GM19035 (cell line): Measurements from ENCODE around the gene CRYGN.

Experiments
- ATAC-seq: cut with Tn5 transposase; IDR thresholded peaks from one replicate; pipeline ENCODE4 v1.9.1; 2021; ENCODE audit not compliant: unreplicated experiment

The CRYGN gene

DNA sequence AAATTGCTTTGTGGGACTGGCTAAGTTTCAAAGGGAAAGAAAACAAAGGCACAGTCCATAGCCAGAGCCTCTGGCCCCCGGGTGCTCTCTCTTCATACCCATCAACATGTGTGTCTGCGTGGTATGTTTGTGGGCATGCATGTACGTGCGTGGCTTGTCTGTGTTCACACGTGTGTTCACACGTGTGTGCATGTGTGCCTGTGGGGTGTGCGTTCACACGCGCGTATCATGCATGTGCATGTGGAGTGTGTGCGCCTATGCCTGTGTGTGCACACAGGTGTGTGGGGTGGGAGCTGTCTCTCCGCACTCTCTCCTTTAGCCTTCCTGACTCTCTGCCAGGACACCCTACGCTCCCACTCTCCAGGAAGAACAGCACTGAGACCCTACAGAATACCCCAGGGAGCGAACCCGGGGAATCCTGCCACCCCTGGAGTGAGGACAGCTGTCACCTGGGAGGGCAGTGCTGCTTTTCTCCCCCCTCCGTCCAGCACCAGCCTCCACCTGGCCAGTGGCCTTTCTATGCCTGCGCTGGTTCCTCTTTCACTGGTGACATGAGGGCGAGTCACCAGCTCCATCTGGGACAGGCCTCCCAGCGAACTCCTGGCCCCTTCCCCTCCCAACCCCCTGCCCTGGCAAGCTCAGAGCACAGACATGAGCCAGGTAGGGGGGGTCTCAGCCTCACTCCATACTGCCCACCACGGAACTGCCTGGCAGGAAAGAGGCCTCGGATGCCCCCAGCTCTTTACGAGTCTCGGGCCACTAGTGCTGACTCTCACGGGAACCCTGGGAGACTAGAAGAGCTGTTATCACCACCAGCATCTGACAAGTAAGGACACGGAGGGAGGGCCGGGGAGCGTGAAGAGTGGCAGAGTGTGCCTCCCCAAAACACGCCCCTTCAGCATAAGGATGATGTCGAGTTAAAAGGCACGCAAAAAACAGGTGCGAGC lies 46.6 kb downstream of the CRYGN start:
- no peak for ATAC-seq

DNA sequence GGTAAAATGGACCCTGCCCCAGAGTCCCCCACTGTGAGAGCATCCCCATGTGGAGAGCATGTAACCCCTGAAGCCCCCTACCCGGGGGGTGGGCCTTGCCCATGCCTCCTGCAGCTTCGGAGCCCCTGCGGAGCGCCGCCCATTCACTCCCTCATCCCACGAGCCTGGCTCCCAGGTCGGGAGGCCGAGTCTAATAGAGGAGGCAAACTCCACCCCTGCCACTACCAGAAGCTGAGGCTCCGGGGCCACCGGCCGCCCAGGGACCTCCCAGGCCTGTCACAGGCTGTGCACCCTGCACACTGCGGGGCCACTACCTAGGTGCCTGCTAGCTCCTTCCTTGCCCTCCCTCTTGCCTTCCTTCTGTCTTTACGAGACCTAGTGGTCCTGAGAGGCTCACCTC lies 47.5 kb downstream of the CRYGN start:
- ATAC-seq = no peak

DNA sequence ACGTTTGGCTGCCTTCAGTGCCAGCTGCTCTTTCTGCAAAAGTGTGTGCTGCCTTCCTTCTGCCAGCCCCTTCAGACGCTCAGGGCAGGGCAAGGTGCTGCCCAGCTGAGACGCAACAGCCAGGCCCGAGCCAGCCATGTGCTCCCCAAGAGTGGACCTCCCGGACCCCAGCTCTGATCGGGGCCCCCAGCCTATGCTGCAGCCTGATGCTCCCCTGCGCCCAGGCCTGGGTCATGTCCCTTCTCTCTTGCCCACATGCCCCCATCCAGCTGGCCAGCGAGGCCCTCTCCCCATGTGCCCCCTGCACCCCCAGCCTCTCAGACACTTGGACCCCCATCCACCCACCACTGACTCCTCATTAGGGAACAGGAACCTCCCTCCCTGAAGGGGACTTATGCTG lies 47.9 kb downstream of the CRYGN start:
- ATAC-seq = no peak

DNA sequence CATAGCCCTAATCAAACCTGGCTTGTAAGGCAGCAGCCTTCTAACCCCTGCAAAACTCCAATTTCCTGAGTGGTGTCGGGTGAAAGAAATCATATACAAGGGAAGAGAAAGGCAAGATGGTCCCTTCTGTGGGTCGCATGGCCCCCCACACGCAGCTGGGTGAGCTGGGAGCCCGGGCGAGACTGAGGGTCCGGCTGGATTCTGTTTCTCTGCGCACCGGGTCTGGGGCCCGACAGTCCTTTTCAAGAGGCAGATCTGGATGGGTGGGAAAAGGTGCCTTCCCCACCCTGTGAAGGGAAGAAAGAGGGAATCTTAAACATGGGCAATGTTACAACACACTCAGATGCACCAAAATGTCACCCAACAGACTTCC lies 48.6 kb downstream of the CRYGN start:
- no peak for ATAC-seq

DNA sequence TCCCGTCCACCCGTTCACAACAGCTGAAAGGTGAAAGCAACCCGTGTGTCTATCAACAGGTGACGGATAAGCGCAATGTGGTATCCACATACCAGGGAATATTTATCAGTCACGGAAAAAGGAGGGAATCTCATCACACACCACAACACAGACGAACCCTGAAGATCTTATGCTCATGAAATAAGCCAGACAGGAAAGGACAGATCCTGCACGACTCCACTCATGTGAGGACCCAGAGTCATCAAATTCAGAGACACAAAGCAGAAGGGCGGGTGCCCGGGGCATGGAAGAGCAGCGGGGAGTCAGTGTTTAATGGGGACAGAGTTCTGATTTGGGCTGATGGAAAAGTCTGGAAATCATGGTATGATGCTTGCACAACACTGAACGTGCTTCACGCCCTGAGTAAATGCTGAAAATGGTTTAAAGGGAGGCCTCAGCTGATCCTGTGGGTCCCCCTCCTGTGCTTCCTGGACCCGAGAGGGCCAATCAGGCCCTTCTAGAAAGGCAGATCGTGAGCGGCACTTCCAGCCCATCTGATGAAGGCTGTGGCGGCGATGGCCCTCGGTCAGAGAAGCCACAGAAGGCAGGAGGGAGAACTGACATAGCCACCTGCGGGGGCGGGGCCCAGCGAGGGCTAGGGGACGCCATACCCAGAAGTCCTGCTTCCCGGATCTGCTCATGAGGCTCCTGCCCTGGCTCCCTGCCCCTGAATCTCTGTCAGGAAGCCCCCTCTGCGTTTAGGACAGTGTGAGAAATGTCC lies 49.2 kb downstream of the CRYGN start:
- ATAC-seq = no peak

DNA sequence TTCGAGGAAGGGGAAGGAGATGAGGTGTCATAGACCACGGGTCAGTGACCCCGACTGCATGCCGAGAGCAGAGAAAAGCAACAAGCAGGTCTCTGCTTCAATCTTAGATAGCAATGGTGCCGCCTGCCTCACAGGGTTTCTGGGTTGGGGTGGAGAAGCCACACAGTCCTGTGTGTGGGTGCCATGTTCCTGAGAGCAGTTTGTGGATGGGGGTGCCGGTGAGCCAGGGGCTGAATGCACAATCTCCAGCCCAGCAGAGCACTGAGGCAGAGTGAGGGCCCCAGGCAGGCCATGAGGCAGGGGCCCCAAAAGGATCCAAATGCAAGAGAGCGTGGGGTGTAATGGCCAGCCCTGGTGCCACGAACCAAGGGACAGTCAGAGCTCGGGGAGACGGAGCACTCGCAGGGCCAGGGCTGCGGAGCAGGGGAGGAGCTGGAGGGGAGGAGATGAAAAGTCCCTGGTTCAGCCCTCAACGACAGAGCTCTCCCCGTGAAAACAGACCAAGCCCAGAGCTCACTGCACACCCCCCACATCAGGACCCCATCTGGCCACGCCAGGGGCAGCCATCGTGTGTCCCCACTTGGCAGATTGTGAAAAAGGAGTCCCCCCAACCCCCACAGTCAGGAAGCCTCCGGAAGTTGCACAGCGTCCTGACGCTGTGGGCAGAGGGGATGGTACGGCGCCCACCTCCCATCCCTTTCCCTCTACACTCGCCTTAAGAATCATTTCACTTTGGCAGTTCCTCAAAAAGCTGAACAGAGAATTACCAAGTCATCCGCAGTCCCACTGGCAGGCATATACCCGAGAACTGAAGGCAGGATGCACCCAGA lies 50.0 kb downstream of the CRYGN start:
- no peak for ATAC-seq

DNA sequence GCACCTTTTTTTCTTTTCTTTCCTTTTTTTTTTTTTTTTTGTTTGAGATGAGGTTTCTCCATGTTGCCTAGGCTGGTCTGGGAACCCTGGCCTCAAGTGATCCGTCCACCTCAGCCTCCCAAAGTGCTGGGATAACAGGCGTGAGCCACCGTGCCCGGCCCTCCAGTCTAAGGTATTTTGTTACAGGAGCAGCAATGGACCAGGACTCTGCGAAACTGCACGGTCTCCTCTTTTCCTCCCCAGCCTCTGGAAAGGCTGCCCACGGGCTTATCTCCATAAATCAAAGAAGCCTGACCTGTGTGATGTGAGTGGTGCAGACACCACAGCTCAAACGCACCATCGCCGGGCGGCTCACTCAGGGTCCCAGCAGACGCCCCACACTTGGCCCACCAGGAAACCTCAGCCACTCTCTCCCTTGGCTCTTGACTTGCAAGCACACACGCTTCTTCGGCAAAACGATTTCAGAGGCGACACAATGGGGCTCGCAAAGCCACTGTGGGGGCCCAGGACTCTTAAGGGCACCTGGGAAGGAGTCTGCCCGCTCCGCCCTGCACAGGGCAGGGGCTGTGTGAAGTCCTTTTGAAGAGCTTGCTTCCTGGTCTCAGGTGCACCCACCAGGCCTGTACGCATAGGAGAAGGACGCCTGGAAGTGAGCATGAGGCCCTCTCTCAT lies 50.7 kb downstream of the CRYGN start:
- no peak for ATAC-seq

DNA sequence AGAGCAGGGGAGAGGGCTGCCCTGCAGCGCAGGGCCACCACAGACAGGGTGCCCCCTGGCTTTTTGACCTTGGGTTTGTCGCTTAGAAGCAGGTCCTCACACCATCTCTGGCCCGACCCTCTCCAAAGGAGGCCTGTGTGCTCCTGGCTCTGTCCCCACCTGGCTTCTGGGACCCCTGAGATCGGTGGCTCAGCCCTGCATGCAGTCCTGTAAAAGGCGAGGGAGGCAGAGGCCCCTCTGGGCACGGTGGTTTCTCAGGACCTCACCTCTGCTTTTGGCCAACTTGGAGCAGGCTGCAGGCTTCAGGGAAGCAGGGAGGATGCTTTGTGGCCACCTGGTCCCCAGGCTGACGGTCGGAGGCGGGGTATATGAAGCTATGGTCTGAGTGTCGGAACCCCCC lies 51.5 kb downstream of the CRYGN start:
- no peak for ATAC-seq

DNA sequence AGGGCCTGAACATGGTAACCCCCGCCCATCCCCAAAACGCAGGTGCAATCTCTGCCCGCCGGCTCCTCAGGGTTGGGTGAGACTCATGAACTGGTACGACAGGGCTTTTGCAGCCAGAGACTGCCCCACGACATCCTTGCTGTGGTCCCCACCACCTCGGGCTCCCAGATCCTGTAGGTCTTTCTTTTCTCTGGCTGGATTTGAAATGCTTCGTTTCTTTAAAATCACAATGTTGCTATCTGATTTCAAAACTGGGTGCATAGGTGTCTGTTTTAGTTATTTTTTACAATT lies 52.0 kb downstream of the CRYGN start:
- no peak for ATAC-seq

DNA sequence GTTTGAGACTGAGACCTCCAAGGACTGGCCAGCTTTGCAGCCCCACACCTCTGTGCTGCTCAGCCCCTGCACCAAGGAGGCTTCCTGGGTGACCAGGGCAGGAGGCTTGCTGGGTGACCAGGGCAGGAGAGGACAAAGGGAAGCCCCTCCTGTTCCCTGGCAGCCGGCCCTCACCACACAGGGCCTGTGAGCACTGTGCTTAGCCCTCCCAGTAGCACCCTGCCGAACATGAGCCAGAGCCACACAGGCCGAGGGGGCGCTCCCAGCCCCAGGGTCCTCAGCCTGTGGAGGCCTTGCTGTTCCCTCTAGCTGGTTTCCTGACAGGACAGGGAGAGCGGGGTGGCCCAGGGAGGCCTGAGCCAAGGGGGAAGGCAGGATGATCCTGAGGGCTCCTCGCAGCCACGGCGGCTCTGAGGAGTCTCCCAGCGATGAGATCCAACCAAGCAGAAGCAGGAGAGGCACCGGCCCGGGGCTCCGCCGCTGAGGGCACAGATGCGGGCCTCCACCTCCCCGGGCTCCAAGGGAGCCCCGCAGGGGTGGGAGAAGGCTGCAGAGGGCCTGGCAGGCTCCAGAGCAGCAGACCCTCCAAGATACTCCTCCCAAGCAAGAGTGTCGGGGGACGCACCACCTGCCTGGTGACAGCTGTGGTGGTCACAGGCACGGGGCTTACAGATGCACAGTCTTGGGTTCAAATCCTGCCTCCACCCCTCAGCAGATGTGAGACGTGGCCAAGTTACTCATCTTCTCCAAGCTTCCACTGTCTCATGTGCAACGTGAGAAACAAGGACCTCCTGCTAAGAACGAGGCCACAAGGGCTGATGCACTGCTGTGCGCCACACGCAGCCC lies 52.6 kb downstream of the CRYGN start:
- ATAC-seq = no peak

DNA sequence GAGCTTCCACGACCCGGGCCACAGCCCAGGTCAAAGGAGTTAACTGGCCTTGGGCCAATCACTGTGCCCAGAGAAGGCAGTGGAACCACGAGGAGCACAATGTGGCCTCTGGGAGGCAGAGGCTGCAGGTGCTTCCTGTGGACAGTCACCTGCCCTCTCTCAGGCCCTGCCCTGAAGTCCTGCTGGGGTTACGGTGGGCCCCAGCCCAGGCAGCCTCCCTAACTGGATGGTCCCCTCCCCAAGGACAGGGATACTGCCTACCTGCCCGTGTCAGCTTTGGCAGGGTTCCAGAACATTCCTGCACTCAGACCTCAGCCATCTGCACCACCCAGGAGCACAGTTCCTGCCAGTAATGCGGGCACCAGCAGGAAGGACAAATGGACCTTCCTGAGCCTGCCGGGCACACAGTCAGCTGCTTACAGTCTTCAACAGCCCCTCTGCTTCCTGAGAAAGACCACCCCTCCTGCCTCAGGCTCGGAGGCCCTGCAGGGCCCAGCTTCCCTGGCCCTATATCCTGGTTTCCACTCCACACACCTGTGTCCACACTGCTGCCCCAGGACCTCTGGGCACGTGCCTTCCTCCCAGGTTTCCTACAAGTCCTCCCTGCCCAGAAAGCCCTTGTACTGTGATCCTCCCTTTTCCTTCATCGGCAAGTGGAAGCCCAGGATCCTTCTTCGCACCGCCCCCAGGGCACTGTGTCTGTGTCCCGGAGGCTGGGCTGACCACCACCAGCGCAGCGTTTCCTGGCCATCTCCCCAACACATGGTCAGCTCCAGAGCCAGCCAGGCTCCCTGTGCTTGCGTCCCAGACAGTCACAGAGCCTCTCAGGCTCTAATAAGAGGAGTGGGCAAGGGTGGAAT lies 53.4 kb downstream of the CRYGN start:
- ATAC-seq = no peak

DNA sequence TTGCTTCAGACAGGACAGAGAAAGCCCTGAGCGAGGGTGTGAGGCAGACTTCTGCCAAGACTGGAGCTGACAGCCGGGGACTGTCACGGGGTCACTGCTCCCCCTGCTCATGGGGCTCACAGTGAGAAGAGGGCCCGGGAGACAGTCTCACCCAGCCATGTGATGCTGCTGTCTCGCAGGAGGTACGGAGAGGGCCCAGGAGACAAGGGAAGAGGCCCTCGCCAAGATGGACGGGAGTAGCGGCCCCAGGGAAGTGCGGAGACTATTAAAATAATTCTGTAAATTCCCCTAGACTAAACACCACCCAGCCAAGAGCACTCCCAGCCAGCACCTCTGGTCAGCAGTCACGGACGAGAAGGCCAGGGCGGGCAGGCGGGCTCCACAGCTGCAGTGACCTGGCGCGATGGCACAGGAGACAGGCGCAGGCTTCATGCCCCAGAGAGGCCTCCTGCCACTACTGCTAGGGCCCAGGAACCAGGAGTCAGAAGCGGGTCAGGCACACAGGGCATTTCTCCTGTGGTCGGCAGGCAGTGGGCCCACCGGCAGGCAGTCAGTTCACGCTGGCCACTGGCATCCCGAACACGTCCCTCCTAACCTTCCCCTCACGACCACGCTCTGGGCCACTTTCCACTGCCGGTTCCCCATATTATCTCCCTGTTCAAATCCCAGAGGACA lies 54.2 kb downstream of the CRYGN start:
- no peak for ATAC-seq

DNA sequence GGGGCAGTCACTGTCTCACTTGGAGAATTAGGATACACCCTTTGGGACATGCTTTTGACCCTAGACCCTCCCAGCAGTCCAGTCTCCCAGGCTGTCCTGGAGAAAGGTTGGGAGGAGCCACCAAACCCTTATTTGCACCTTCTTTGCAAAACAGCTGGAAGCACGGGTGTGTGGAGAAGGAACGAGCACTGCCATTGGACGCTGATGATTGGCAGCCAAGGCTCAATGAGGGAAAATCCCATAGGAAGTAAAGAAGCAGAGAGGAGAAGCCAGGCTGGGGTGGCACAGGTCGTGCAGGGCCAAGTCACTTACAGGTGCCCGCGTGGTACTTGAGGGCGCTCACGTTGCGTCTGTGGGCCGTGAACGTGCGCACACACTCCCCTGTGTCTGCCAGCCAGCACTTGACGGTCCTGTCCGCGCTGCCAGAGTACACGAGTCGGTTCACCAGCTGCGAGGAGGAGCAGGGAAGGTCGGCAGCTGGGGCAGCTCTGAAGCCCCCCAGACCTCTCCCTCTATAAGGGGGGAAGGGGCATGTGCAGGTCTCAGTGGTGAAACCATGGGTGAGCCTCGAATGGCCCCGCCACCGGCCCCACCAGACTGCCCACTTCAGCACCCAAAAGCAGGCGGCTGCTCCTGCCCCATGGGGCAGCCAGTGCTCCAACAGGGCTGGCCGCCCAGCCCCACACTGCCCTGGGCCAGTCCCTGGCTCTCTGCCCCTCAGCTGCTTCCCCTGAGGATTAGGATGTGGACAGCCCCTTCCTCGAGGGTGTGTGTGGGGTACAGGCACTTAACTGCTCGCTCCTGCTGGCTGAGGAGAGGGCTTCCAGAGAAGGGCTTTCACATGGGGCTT lies 54.9 kb downstream of the CRYGN start:
- no peak for ATAC-seq

DNA sequence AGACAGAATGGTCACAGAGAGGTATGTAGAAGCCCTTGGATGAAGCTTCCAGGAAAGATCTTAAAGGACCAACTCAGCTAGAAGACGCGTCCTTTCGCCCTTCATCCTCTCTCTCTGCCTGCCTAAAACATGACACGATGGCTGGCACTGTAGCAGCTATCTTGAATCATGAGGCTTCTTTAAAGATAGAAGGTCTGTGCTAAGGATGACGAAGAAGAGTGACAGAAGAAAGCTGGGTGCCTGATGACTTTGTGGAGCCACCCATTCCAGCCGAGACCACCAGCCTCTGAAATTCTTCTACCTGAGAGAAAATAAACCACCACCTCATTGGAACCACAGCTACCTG lies 55.6 kb downstream of the CRYGN start:
- ATAC-seq = no peak

DNA sequence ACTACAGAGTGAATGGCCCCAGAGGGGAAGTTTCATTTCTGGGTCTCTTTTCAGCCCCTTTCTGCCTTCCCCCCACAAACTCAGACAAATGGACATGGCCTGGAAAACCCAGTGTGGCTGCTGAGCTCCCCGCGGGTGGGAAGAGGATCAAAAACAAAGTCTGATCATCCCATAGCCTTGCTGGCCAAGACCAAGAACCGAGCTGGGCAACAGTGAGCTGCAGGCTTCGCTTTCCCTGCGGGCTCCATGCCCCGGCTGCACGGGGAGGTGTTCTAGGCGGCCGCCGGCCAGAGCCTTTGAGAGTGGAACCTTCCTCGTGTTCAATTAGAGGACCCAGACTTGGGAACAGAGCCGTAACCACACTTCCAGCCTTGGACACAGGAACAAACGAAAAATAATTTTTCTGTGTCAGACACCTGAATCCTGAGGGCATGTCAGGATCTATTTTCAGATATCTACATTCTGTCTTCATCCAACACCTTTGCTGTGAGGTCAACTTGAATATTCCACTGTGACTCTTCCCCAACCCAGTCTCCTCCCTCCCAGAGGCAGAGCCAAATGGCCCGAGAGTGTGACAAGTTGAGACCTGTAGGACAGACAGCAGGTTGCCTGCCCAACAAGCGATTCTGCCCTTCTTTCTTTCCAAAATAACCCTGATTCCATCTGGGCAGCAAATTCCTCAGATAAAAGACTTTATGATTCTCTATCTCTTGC lies 56.1 kb downstream of the CRYGN start:
- ATAC-seq = no peak

DNA sequence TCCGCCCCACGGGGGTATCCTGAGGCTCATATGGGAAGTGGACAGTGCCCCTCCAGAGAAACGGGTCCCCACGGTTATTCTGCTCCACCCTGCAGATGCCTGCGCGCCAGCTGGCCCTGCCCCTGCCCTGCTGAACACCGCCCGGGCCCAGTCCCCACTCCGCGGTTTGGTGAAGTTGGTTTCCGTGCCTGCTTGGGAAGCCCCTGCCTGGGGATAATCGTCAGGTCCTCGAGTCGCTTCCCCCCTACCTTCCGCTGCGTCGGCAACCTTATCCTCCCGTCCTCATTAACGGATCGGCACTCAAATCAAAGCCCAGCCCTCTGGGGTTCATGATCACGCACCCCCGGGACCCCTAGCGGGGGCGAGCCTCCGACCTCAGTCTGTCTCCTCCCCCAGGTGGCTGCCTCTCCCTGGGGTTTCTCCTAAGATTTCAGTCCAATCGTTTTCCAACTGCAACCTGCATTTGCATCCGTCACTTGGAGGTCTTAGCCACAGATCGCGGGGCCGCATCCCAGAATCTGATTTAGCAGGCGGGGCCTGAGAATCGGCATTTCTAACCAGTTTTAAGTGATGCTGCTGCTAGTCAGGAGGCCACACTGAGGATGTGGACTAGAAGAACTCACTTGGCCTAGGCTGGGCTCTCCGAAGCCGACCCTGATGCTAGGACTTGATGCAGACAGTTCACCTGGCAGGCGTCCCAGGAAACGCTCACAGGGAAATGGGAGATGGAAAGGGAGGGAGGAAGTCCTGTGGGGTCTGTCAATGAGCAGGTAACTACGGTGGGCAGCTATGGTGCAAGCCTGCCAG lies 57.7 kb downstream of the CRYGN start:
- no peak for ATAC-seq
